ENCODE results near the gene VCAN.

DNA sequence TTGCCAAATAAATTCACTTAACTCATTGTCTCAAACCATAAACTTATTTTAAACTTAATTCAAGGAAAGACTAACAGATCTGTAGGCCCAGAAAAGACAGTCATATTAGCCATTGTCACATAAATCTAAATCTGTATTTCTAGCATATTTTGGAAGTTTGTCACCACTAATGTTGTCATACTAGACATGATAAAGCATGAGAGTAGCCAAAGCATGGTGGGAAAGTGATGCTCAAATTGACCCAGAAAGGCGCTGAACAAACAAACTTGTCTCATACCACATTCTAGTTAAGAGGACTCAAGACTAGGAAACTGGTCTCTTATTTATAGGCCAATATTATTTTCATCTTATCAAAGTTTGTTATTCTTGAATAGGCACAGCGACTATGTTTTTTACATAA is 99.4 kb downstream of the VCAN start:
- TF ChIP-seq, protein P1, sequence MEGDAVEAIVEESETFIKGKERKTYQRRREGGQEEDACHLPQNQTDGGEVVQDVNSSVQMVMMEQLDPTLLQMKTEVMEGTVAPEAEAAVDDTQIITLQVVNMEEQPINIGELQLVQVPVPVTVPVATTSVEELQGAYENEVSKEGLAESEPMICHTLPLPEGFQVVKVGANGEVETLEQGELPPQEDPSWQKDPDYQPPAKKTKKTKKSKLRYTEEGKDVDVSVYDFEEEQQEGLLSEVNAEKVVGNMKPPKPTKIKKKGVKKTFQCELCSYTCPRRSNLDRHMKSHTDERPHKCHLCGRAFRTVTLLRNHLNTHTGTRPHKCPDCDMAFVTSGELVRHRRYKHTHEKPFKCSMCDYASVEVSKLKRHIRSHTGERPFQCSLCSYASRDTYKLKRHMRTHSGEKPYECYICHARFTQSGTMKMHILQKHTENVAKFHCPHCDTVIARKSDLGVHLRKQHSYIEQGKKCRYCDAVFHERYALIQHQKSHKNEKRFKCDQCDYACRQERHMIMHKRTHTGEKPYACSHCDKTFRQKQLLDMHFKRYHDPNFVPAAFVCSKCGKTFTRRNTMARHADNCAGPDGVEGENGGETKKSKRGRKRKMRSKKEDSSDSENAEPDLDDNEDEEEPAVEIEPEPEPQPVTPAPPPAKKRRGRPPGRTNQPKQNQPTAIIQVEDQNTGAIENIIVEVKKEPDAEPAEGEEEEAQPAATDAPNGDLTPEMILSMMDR (IDR thresholded peaks at IDR 0.05): no peak
- no peak for TF ChIP-seq POLR2A (IDR thresholded peaks at IDR 0.05)

Measured in transverse colon (tissue), 3 donors.